AG04449 (cell line): Measurements from ENCODE around the gene CBS.
"Not testable (repeated sequence)": the region's sequence is repeated elsewhere in the genome, so short reads cannot be mapped to it uniquely, and the experiment has no call there.

Experiments
- CTCF ChIA-PET: fragments of 350-600 bp; formaldehyde crosslinking; extraction: SDS; loops from one replicate; lab custom pipeline; 2021; ENCODE audit warnings: antibody characterized with exemption; lab: Yijun Ruan, JAX
- POLR2A ChIA-PET: fragments of 400-600, 350-600 bp; formaldehyde crosslinking; extraction: SDS; loops from one replicate; lab custom pipeline; 2020; ENCODE audit warnings: antibody characterized with exemption, inconsistent platforms; lab: Yijun Ruan, JAX
- DNase-seq: peaks from one replicate; pipeline ENCODE4 v3.0.0-alpha.2; 2010; ENCODE audit warnings: low read depth, low spot score
- H3K4me3 ChIP-seq: 2 replicates; pipeline ENCODE4 v1.5.1; 2011; ENCODE audit warnings: low read depth, mild to moderate bottlenecking, control low read depth, low read length

The CBS gene

GRCh38 chr21:43075170-43076022 lies at the start of gene CBS:
CBS (minus strand) TSS chr21:43075835; CDS start chr21:43072193, 3,642 bp downstream.
- CTCF ChIA-PET, H3K4me3 ChIP-seq, DNase-seq, POLR2A ChIA-PET: not testable (repeated sequence)

GRCh38 chr21:43115956-43116355 lies 40.3 kb upstream of the CBS start:
- CTCF ChIA-PET, DNase-seq, H3K4me3 ChIP-seq, POLR2A ChIA-PET: not testable (repeated sequence)

GRCh38 chr21:43114483-43114882 lies 38.8 kb upstream of the CBS start:
- DNase-seq, CTCF ChIA-PET, POLR2A ChIA-PET, H3K4me3 ChIP-seq: not testable (repeated sequence)

- DNase-seq, H3K4me3 ChIP-seq, CTCF ChIA-PET, POLR2A ChIA-PET: not testable (repeated sequence)
Observed at GRCh38 chr21:43109006-43109405, 33.4 kb upstream of the CBS start.

GRCh38 chr21:43108177-43108576 lies 32.5 kb upstream of the CBS start:
- DNase-seq, CTCF ChIA-PET, H3K4me3 ChIP-seq, POLR2A ChIA-PET: not testable (repeated sequence)

GRCh38 chr21:43107794-43108137 lies 32.1 kb upstream of the CBS start:
- DNase-seq, H3K4me3 ChIP-seq, CTCF ChIA-PET, POLR2A ChIA-PET: not testable (repeated sequence)

DNA sequence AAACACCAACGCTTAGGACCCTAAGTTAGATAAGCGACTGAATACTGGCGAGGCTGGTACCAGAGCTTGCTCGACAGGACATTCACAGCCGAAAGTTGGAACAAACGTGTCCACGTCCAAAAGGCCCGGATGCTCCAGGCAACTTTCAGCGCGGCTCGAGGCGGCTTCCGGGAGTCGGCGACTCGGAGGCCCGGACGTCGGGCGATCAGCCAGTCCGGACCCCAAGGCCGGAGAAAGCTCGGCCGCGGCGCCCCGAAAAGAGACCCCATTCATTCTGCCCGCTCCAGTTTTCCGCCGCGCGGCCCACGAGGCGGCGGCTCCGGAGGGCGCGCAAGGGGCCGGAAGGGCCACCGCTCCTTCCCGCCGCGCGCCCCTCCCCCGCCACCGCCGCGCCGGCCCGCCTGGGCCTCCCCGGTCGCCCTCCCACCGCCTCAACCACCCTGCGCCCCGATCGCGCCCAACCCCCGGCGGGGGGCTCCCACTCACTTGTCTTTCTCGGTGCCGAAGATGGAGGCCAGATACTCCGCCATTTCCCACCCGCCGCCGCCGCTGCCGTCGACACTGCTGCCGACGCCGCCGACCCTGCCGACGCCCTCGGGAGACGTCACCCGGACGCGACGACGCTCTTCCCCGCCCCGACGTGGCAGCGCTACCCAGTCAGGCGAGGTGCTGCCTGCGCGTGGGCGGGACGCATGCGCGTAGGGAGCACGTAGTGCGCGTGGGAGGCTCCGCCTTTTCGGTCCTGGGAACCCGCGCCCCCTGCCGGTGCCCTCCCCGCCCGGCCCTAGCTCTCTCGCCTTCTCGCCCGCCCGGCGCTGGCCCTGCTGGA lies 31.5 kb upstream of the CBS start, which contains the start of gene U2AF1:
Gene U2AF1, minus strand, starts transcription at position 606 of the 829 bp plus-strand sequence. Its CDS starts 76 bp downstream, at position 530.
- H3K4me3 ChIP-seq, DNase-seq, CTCF ChIA-PET, POLR2A ChIA-PET: not testable (repeated sequence)

DNA sequence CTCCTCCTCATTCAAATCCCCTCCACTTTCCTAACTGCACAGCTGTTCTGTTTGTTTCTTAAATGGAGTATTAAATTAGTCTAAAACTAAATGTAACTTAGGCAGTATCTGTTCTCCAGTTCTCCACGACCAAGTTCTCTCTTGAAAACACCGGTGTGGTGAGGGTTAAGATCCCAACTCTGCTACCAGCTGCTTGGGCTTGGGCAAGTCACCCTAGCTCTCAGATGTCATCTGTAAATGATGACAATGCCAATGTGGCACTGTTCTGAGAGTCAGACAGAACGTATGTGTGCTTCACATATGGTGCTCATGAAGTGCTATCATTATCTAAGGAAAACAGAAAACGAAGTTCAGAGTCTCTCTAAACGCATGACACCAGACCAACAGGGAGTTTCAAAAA lies 29.0 kb upstream of the CBS start:
- H3K4me3 ChIP-seq, CTCF ChIA-PET, DNase-seq, POLR2A ChIA-PET: not testable (repeated sequence)

GRCh38 chr21:43102281-43102680 lies 26.6 kb upstream of the CBS start:
- H3K4me3 ChIP-seq, CTCF ChIA-PET, POLR2A ChIA-PET, DNase-seq: not testable (repeated sequence)

GRCh38 chr21:43101676-43102075 lies 26.0 kb upstream of the CBS start:
- H3K4me3 ChIP-seq, POLR2A ChIA-PET, CTCF ChIA-PET, DNase-seq: not testable (repeated sequence)

DNA sequence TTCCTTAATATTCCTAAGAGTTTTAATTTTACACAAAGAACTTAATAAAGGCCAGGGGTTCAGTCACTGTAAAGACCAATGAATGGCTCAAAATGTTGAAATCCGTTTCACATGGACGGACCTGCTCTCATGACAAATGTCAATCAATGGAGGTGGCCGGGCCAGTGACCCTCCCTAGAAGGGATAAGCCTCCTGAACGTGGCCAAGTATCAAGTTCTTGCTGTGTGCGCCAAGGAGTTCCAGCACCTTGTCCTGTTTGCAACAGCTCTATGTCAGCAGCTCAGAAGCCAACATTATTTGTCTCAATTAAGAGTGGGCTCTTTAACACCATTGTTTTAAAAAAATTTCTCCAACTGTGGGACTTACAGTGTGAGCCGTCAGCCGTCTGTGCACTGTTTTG lies 25.4 kb upstream of the CBS start:
- POLR2A ChIA-PET, CTCF ChIA-PET, H3K4me3 ChIP-seq, DNase-seq: not testable (repeated sequence)

- H3K4me3 ChIP-seq, DNase-seq, CTCF ChIA-PET: not testable (repeated sequence)
Observed at GRCh38 chr21:43091979-43092614, 16.5 kb upstream of the CBS start.

DNA sequence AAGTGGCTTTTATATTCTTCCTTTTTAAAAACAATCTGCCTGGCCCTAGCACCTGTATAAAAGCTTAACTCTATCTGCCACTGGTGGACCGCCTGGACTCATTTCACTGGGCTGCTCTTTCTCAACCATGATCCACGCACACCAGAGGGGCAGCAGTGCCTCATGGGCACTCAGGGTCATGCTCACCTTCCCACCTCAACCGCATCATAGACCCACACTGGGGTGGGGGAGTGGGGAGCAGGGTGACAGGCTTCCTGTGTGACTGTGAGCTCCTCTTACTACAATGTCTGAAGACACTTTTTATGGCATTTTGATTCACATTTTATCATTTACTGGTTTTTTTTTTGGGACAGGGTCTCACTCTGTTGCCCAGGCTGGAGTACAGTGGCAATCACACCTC lies 15.3 kb upstream of the CBS start:
- DNase-seq, H3K4me3 ChIP-seq, POLR2A ChIA-PET, CTCF ChIA-PET: not testable (repeated sequence)

More at GRCh38 chr21:43091979-43092614, 16.5 kb upstream of the CBS start:
- POLR2A ChIA-PET, result not testable (repeated sequence)

DNA sequence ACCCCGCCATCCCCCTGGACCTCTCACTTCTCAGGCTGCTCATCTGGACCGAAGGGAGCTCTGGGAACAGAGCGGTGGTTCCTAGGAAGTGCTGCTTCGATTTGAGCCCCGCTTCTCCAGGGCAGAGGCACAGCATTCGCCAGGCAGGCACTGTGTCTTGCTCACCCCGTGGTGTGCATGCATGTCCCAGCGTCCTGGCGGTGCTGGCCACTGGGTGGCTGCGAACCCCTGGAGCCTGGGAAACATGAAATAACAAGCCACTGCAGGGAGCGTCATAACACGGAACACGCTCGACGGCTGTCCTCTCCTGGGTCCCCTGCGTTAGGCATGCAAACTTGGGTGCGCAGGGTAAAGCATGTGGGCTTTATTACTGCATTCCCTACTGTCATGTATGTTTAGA lies 13.8 kb upstream of the CBS start:
- CTCF ChIA-PET, H3K4me3 ChIP-seq, POLR2A ChIA-PET, DNase-seq: not testable (repeated sequence)

DNA sequence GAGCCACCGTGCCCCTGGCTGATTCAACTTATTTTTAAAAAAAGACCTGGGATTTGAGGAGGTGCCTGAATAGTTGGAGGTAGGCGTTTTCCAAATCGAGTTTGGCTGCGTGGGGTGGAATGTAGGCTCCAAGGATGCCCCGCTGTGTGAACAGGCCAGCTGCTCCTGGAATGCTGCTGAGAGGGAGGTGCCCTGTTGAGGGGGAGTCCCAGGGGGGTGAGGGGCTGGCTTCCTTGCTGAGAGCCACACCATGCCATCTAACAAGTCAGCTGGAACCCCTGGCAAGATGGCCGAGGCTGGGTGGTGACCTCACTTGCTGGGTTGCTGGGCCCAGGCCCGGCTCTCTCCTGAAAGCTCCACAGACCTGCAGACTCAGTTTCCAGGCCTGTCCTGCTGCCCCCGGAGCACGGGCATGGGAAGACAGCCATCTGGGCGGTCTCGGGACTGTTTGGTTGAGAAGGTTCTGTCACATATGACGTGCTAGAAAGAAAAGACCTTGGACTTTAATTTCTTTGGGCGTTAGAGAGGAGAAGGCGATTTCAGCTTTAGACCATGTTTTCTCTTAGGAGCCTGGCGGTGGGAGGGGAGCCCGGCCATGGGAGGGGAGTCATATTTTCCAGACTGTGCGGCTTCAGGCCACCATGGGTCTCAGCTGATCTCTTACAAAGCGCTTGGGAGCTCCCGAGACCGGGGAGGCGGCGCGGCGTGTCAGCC lies 7.1 kb upstream of the CBS start:
- CTCF ChIA-PET, POLR2A ChIA-PET, DNase-seq, H3K4me3 ChIP-seq: not testable (repeated sequence)

DNA sequence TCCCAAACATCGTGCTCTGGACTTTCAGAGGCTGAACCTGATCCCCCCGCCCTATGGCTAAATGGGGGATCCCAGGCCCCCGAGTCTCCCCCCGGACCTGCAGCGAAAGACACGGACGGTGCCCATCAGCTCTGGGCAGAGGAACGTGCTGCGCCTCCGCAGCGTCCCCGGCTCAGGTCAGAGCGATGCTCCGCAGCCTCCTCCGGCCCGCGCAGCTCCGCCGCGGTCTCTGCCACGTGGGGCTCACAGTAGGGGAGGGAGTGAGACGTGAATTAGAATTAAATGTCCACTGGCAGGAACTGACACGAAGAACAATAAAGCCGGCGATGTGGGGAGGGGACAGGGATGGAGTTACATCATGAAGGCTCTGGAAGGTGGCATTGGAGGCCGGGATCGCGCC lies 1.0 kb upstream of the CBS start:
- POLR2A ChIA-PET, DNase-seq, CTCF ChIA-PET, H3K4me3 ChIP-seq: not testable (repeated sequence)
